Measurements from ENCODE around the gene NRIP1.

GRCh38 chr21:14988760-14989159, 76.0 kb downstream of the NRIP1 start:
- TF ChIP-seq CTCF (IDR thresholded peaks at IDR 0.05), result no peak
- no peak for TF ChIP-seq POLR2A (IDR thresholded peaks at IDR 0.05)

Data from lower leg skin (tissue), 3 donors.